Adrenal gland (tissue), 5 donors: ENCODE measurements around the gene RRM2.

Source experiments
- POLR2A ChIP-seq, 2 donors: fragments of 450-650 bp; IDR thresholded peaks; one replicate each; pipeline ENCODE4 v1.6.1; 2017; ENCODE audit warnings: antibody characterized with exemption in 2 of 2, mild to moderate bottlenecking in 2 of 2, moderate library complexity in 1 of 2
- TF ChIP-seq, protein P1 (sequence below), 6 experiments: fragments of 450-650 bp in 4 of 6; fragments of 200-600 bp in 2 of 6; sonication (generic) in 1 of 6; IDR thresholded peaks; 1 replicate in 5 of 6; 2 replicates in 1 of 6; pipeline versions ENCODE4 v1.5.1 to v1.8.0; 2016 to 2021; ENCODE audit warnings: antibody characterized with exemption in 6 of 6, mild to moderate bottlenecking in 2 of 6, moderate library complexity in 1 of 6
- donor health status: DM: no; HTN: no; CAD: no.

DNA sequence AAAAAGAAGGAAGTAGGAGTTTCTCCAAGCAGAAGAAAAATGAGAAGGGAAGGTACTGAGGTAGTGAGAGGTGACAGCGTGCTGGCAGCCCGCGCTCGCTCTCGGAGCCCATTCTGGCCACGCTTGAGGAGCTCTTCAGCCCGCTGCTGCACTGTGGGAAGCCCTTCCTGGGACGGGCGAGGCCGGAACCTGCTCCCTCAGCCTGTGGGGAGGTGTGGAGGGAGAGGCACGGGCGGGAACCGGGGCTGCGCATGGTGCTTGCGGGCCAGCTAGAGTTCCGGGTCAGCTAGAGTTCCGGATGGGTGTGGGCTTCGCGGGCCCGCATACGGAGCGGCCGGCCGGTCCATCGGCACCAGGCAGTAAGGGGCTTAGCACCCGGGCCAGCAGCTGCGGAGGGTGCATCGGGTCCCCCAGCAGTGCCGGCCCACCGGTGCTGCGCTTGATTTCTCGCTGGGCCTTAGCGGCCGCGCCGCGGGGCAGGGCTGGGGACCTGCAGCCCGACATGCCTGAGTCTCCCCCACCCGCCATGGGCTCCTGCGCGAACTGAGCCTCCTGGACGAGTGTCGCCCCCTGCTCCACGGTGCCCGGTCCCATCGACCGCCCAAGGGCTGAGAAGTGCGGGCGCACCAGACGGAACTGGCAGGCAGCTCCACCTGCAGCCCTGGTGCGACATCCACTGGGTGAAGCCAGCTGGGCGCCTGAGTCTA is 31.2 kb upstream of the RRM2 start:
- TF ChIP-seq, protein P1, sequence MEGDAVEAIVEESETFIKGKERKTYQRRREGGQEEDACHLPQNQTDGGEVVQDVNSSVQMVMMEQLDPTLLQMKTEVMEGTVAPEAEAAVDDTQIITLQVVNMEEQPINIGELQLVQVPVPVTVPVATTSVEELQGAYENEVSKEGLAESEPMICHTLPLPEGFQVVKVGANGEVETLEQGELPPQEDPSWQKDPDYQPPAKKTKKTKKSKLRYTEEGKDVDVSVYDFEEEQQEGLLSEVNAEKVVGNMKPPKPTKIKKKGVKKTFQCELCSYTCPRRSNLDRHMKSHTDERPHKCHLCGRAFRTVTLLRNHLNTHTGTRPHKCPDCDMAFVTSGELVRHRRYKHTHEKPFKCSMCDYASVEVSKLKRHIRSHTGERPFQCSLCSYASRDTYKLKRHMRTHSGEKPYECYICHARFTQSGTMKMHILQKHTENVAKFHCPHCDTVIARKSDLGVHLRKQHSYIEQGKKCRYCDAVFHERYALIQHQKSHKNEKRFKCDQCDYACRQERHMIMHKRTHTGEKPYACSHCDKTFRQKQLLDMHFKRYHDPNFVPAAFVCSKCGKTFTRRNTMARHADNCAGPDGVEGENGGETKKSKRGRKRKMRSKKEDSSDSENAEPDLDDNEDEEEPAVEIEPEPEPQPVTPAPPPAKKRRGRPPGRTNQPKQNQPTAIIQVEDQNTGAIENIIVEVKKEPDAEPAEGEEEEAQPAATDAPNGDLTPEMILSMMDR (IDR thresholded peaks at IDR 0.05) = no peak
- no peak for TF ChIP-seq POLR2A (IDR thresholded peaks at IDR 0.05)
